Endothelial cell (in vitro differentiated cells): ENCODE data around the gene SRSF1. TPM values are rescaled to one million over a fixed set of nuclear protein-coding genes. Genes with fewer than 3 reads are reported as not detected.

Experiments used
- DNase-seq: peaks from one replicate; pipeline ENCODE4 v3.0.0; 2021; ENCODE audit warnings: low spot score
- H3K27ac Mint-ChIP-seq: one replicate; pipeline ENCODE4 v1.8.0; 2021; ENCODE audit warnings: mixed read lengths, inconsistent platforms; ENCODE audit not compliant: unreplicated experiment
- H3K27me3 Mint-ChIP-seq: one replicate; pipeline ENCODE4 v1.8.0; 2021; ENCODE audit warnings: mild to moderate bottlenecking, moderate library complexity, mixed read lengths, inconsistent platforms; ENCODE audit not compliant: unreplicated experiment
- H3K36me3 Mint-ChIP-seq: one replicate; pipeline ENCODE4 v1.8.0; 2021; ENCODE audit warnings: mild to moderate bottlenecking, low read depth, mixed read lengths, inconsistent platforms; ENCODE audit not compliant: unreplicated experiment
- H3K4me1 Mint-ChIP-seq: one replicate; pipeline ENCODE4 v1.8.0; 2021; ENCODE audit warnings: mild to moderate bottlenecking, mixed read lengths, inconsistent platforms; ENCODE audit not compliant: unreplicated experiment
- H3K4me3 Mint-ChIP-seq: one replicate; pipeline ENCODE4 v1.8.0; 2021; ENCODE audit warnings: mild to moderate bottlenecking, mixed read lengths, inconsistent platforms; ENCODE audit not compliant: unreplicated experiment
- H3K9me3 Mint-ChIP-seq: one replicate; pipeline ENCODE4 v1.8.0; 2021; ENCODE audit warnings: mixed read lengths, inconsistent platforms; ENCODE audit not compliant: unreplicated experiment
- CTCF ChIP-seq: fragments of 200-600 bp; sonication (generic); IDR thresholded peaks from one replicate; pipeline ENCODE4 v1.5.0; 2021; ENCODE audit warnings: antibody characterized with exemption; ENCODE audit not compliant: unreplicated experiment
- total RNA-seq: library from RNA; stranded (reverse); fragmentation: NEBNext Ultra II Directional; extraction: Animal tissue kit (Norgen Biotek cat#: 25700); gene quantifications from one replicate; pipeline ENCODE4 v1.2.1, GENCODE V29; 2021; ENCODE audit not compliant: unreplicated experiment

Gene SRSF1
- total RNA-seq, 1 donor from 2014 or later, result 201 TPM

- H3K27ac Mint-ChIP-seq, result no peak overlapping the region
- H3K27me3 Mint-ChIP-seq, result peaks cover 6% of the 10 kb centered on the region
- peak overlapping the region; percentile 25 for H3K4me3 Mint-ChIP-seq
- H3K4me1 Mint-ChIP-seq, result peaks cover 18% of the 10 kb centered on the region
- DNase-seq, result no peak
- H3K36me3 Mint-ChIP-seq, result peaks cover 32% of the 10 kb centered on the region
- no peak for TF ChIP-seq CTCF
- no peaks in the 10 kb centered on the region for H3K9me3 Mint-ChIP-seq
Observed at GRCh38 chr17:58002154-58002948, 4.7 kb downstream of the SRSF1 start.

GRCh38 chr17:58001461-58002124 is 5.5 kb downstream of the SRSF1 start:
- Mint-ChIP-seq H3K9me3 (no peaks in the 10 kb centered on the region), H3K36me3 (peaks cover 35% of the 10 kb centered on the region), H3K27ac (no peak overlapping the region), H3K4me1 (peaks cover 13% of the 10 kb centered on the region), H3K27me3 (peaks cover 5% of the 10 kb centered on the region), H3K4me3 (no peak overlapping the region)
- DNase-seq, result no peak
- no peak for TF ChIP-seq CTCF

GRCh38 chr17:57999496-58000017 is 7.5 kb downstream of the SRSF1 start:
- H3K27me3 Mint-ChIP-seq, result no peaks in the 10 kb centered on the region
- H3K27ac Mint-ChIP-seq, result no peak overlapping the region
- no peak for DNase-seq
- no peaks in the 10 kb centered on the region for H3K9me3 Mint-ChIP-seq
- peak; percentile 92 for TF ChIP-seq CTCF
- H3K4me3 Mint-ChIP-seq, result no peak overlapping the region
- peaks cover 4% of the 10 kb centered on the region for H3K4me1 Mint-ChIP-seq
- H3K36me3 Mint-ChIP-seq, result peaks cover 21% of the 10 kb centered on the region

DNA sequence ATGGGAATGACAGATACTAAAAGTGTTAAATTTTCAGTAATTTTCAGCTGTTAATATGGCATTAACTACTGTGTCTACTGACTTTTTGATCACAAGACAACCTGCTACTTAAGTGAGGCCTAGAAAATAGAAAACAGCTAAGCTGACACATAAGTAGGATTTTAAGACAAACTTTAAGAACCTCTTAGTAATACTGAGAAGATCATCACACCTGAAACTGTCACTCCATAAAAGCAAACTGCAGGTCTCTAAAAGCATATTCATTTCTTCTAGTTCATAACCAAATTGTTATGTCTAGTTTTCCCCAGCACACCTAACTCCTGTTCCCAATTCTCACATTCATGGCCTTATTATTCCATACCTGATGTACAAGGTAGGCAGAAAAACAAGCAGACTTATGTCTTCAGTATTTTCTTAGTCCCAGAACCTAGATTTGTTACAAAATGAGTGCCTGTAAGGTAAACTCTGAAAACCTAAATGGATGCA is 8.0 kb downstream of the SRSF1 start:
- H3K4me1 Mint-ChIP-seq, result peaks cover 8% of the 10 kb centered on the region
- no peak for TF ChIP-seq CTCF
- H3K27ac Mint-ChIP-seq, result no peak overlapping the region
- no peaks in the 10 kb centered on the region for H3K27me3 Mint-ChIP-seq
- no peak for DNase-seq
- no peak overlapping the region for H3K4me3 Mint-ChIP-seq
- H3K9me3 Mint-ChIP-seq, result no peaks in the 10 kb centered on the region
- peaks cover 21% of the 10 kb centered on the region for H3K36me3 Mint-ChIP-seq
